HG02938 (cell line): ENCODE results near the gene ULK1.
"Not testable (repeated sequence)": the region's sequence is repeated elsewhere in the genome, so short reads cannot be mapped to it uniquely, and the experiment has no call there.

Experiments
- ATAC-seq: cut with Tn5 transposase; IDR thresholded peaks from one replicate; pipeline ENCODE4 v1.9.1; 2021; ENCODE audit warnings: mild to moderate bottlenecking, moderate library complexity; ENCODE audit not compliant: unreplicated experiment

The ULK1 gene

GRCh38 chr12:131861261-131862083 lies 33.0 kb upstream of the ULK1 start:
- no peak for ATAC-seq

- ATAC-seq, result no peak
Observed at GRCh38 chr12:131862084-131862441, 32.4 kb upstream of the ULK1 start.

- no peak for ATAC-seq
Observed at GRCh38 chr12:131862600-131862993, 31.8 kb upstream of the ULK1 start.

- ATAC-seq, result no peak
Observed at GRCh38 chr12:131862994-131863710, 31.3 kb upstream of the ULK1 start.

DNA sequence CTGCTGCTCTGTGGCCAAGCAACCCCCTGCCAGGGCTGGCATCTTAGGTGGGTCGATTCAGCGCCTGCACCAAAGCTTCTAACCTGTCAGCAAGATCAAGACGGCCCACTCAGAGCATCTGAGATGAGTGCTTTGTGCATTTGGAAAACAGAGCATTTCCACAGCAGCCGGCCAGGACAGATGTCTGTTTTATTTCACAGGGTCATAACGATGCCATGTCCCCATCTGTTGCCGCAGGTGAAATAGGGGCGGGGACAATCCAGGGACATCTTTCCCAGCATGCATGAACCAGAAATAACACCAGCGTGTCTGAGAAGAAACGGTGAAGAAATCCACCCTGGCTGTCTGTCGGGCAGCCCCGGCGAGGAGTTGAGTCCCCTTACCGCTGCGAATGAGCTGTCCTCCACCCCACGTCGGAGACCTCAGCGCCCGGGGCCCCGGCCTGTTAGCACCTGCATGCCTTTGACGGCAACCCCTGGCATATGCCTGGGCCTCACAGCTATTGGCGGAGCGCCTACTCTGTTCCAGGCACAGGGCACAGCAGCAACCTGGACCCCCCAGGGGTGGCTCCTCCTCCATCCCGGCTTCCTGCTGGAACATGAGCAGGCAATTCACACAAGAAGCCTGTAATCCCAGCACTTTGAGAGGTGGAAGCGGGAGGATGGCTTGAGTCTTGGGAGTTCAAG lies 30.6 kb upstream of the ULK1 start:
- ATAC-seq, result no peak

DNA sequence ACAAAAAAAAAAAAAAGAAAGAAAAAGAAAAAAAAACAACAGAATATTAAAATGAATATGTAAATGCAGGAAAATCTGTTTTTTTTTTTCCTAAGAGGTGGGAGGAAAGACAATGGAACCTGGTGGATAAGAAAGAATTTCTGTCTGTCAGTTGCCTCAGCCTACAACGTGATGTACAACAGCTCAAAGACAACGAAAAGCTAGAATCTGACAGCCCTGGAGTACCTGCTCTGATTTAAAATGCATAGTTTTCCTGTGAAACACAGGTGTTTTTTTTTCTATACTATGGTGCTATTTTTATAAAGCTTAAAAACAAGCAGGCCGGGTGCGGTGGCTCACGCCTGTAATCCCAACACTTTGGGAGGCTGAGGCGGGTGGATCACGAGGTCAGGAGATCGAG lies 30.0 kb upstream of the ULK1 start:
- no peak for ATAC-seq

GRCh38 chr12:131865180-131865875 lies 29.1 kb upstream of the ULK1 start:
- no peak for ATAC-seq

- no peak for ATAC-seq
Observed at GRCh38 chr12:131867471-131867870, 27.0 kb upstream of the ULK1 start.

DNA sequence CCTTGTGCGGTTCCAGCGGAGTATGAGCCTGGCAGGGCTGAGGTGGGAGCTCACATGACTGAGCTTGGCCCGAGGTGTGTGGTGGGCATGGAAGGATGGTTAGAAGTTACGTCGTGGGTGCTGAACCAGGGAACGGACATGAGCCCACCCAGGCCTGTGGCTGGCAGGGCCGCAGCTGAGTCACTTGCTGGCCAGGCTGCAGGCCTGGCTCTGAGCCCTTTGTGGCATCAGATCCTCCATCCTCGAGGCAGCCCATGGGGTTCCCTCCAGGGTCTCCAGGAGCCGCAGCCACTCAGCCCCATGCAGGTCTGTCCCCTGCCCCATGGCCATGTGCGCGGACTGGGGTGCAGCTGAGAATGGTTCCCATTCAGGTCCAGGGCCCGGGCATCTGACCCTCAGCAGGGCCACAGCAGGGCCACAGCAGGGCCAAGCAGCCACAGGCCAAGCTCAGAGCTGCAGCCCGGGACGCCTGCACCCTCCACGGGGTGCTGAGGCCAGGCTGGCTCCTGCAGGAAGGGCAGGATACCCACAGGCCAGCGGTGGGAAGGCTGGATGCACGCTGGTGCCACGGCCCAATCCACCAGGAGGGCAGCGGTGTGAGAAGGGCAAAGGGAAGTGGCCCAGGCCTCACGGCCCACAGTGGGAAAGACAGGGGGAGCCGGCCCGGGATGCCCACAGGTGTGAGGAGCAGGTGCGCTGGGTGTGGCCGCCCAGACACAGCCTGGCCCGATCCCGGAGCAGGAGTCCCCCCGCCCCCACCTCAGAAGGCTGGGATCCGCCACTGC lies 26.3 kb upstream of the ULK1 start:
- no peak for ATAC-seq

- no peak for ATAC-seq
Observed at GRCh38 chr12:131869871-131870418, 24.5 kb upstream of the ULK1 start.

DNA sequence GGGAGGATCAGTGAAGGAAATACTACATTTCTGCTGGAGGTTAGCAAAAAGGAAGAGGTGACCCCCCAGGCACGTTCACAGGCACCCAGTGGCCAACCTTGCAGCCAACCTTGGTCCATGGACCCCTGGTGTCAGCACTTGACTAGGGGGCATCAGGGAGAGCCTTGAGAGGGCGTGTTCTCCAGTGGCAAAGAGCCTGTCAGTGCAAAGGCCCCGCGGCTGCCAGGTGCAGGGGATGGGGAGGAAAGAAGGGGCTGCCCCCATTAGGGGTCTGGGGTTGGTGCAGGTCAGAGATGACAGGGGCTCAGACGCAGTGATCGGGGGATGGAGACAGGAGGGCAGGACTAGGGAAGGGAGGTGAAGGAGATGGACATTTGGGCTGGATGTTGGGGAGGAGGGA lies 22.7 kb upstream of the ULK1 start:
- ATAC-seq, result no peak

- ATAC-seq, result no peak
Observed at GRCh38 chr12:131872154-131873051, 22.0 kb upstream of the ULK1 start.

DNA sequence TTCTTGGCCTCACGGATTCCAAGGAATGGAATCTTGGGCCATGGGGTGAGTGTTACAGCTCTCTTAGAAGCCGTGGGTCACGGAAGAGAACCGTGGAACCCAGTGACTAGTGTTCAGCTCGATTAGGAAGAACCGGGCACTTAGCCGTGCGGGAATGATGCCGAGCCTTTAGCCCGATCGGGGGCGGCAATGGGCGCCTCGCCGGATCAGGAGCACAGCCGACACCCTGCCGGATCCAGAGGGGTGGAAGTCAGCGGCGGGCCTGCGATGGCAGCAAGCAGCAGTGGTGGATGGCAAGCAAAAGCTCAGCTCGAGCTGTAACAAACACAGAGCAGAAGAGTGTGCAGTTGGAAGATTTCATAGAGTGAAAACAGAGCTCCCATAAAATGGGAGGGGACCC lies 21.1 kb upstream of the ULK1 start:
- ATAC-seq, result no peak

GRCh38 chr12:131874972-131875371 lies 19.4 kb upstream of the ULK1 start:
- ATAC-seq, result not testable (repeated sequence)

GRCh38 chr12:131877216-131877615 lies 17.2 kb upstream of the ULK1 start:
- ATAC-seq, result not testable (repeated sequence)

GRCh38 chr12:131878436-131878835 lies 16.0 kb upstream of the ULK1 start:
- not testable (repeated sequence) for ATAC-seq

- no peak for ATAC-seq
Observed at GRCh38 chr12:131882804-131883520, 11.5 kb upstream of the ULK1 start.

- no peak for ATAC-seq
Observed at GRCh38 chr12:131883521-131883900, 10.9 kb upstream of the ULK1 start.
